PC-9 (cell line): ENCODE measurements around the gene VAMP4. TPM values are rescaled to one million over a fixed set of nuclear protein-coding genes. Genes with fewer than 3 reads are reported as not detected.
"Not testable (repeated sequence)": the region's sequence is repeated elsewhere in the genome, so short reads cannot be mapped to it uniquely, and the experiment has no call there.

ENCODE experiments used
- BruUV-seq: library from RNA; stranded (reverse); fragments of 400-500 nt; replicated peaks from 2 replicates; lab custom pipeline; 2021; lab: Mats Ljungman, UMichigan
- CTCF ChIA-PET: fragments of 300-600 bp; sonication (Branson Sonifier 250); formaldehyde crosslinking; loops from one replicate; lab custom pipeline; 2022; ENCODE audit warnings: antibody characterized with exemption; lab: Charles Lee
- POLR2A ChIA-PET: fragments of 300-600 bp; sonication (Branson Sonifier 250); formaldehyde crosslinking; loops from one replicate; lab custom pipeline; 2022; ENCODE audit warnings: antibody characterized with exemption; ENCODE audit not compliant: unreplicated experiment; lab: Charles Lee
- DNase-seq, 2 experiments: peaks; one replicate each; pipeline versions ENCODE4 v3.0.0 to v3.0.0-alpha.2; 2015 to 2022; ENCODE audit warnings: mixed read lengths in 1 of 2
- H2AFZ ChIP-seq: fragments of 200-600 bp; sonication (generic); 2 replicates; pipeline ENCODE4 v1.8.1; 2017; ENCODE audit warnings: antibody characterized with exemption
- H3F3A ChIP-seq: fragments of 200-600 bp; sonication (generic); 2 replicates; pipeline ENCODE4 v1.8.1; 2017; ENCODE audit warnings: antibody characterized with exemption, mild to moderate bottlenecking, low read depth; ENCODE audit not compliant: insufficient read depth
- H3K27ac ChIP-seq: fragments of 200-600 bp; sonication (generic); 2 replicates; pipeline ENCODE4 v1.6.1; 2016; ENCODE audit warnings: mixed run types
- H3K27me3 ChIP-seq: fragments of 200-600 bp; sonication (generic); 2 replicates; pipeline ENCODE4 v1.6.1; 2016; ENCODE audit warnings: low read depth, mixed run types; ENCODE audit not compliant: insufficient read depth
- H3K36me3 ChIP-seq: fragments of 200-600 bp; sonication (generic); 2 replicates; pipeline ENCODE4 v1.6.1; 2016; ENCODE audit warnings: low read depth, mixed run types
- H3K4me1 ChIP-seq: fragments of 200-600 bp; sonication (generic); replicated peaks from 2 replicates; pipeline ENCODE4 v1.6.1; 2016; ENCODE audit warnings: mixed run types; ENCODE audit not compliant: insufficient read depth
- H3K4me2 ChIP-seq: fragments of 200-600 bp; sonication (generic); 2 replicates; pipeline ENCODE4 v1.6.1; 2017; ENCODE audit warnings: mixed run types
- H3K4me3 ChIP-seq: fragments of 200-600 bp; sonication (generic); 2 replicates; pipeline ENCODE4 v1.6.1; 2016; ENCODE audit warnings: mixed run types
- H3K79me2 ChIP-seq: fragments of 200-600 bp; sonication (generic); 2 replicates; pipeline ENCODE4 v1.6.1; 2017; ENCODE audit warnings: low read depth, mixed run types
- H3K9me2 ChIP-seq: fragments of 200-600 bp; sonication (generic); 2 replicates; pipeline ENCODE4 v1.8.1; 2017; ENCODE audit warnings: mild to moderate bottlenecking; ENCODE audit not compliant: insufficient read depth
- H3K9me3 ChIP-seq: fragments of 200-600 bp; sonication (generic); 2 replicates; pipeline ENCODE4 v1.8.1; 2016; ENCODE audit warnings: low read depth; ENCODE audit not compliant: insufficient read depth
- H4K20me1 ChIP-seq: fragments of 200-600 bp; sonication (generic); 2 replicates; pipeline ENCODE4 v1.8.1; 2017; ENCODE audit not compliant: insufficient read depth
- CTCF ChIP-seq: fragments of 200-600 bp; sonication (generic); conservative IDR thresholded peaks from 2 replicates; pipeline ENCODE4 v1.6.1; 2017; ENCODE audit warnings: mixed run types, antibody characterized with exemption, mild to moderate bottlenecking, moderate library complexity
- EZH2 ChIP-seq: fragments of 200-600 bp; sonication (generic); IDR thresholded peaks from 2 replicates; pipeline ENCODE4 v1.8.0; 2017; ENCODE audit warnings: antibody characterized with exemption, low read depth
- intact Hi-C: fragments of 100-400 bp; cut with micrococcal nuclease; formaldehyde crosslinking; loops from one replicate; pipeline ENCODE4 v1.10.0; 2022; ENCODE audit not compliant: unreplicated experiment
- total RNA-seq: library from RNA; stranded (reverse); gene quantifications from 2 replicates; pipeline ENCODE4 v1.2.3, GENCODE V29; 2021

The VAMP4 gene
- total RNA-seq, 1 experiment from 2014 or later, result 9.8 TPM

GRCh38 chr1:171699531-171699930, 42.3 kb downstream of the VAMP4 start:
- Histone ChIP-seq H3K4me1 (no peaks in the 10 kb centered on the region), H4K20me1 (no peaks in the 10 kb centered on the region), H3K27ac (no peak overlapping the region), H3K79me2 (no peaks in the 10 kb centered on the region), H3K4me3 (no peak overlapping the region), H3K27me3 (no peaks in the 10 kb centered on the region), H3K4me2 (no peak overlapping the region), H3F3A (no peaks in the 10 kb centered on the region), H3K36me3 (no peaks in the 10 kb centered on the region), H2AFZ (no peak overlapping the region), H3K9me3 (no peaks in the 10 kb centered on the region), H3K9me2 (no peaks in the 10 kb centered on the region)
- TF ChIP-seq CTCF (no peak), EZH2 (no peak)
- POLR2A ChIA-PET, result no interaction called here
- DNase-seq, result no peak
- no TSS peak for BruUV-seq
- intact Hi-C loops, result no loop called here
- CTCF ChIA-PET, result no interaction called here

GRCh38 chr1:171695772-171696171, 46.1 kb downstream of the VAMP4 start:
- H3K27ac ChIP-seq, H3K4me1 ChIP-seq, intact Hi-C loops, H3K79me2 ChIP-seq, H3K4me2 ChIP-seq, POLR2A ChIA-PET, H3K4me3 ChIP-seq, CTCF ChIA-PET, H3F3A ChIP-seq, H4K20me1 ChIP-seq, H3K9me3 ChIP-seq, H2AFZ ChIP-seq, H3K36me3 ChIP-seq, DNase-seq, H3K9me2 ChIP-seq, BruUV-seq, H3K27me3 ChIP-seq: not testable (repeated sequence)

GRCh38 chr1:171693541-171693940, 48.3 kb downstream of the VAMP4 start:
- H3K79me2 ChIP-seq, H3K4me2 ChIP-seq, POLR2A ChIA-PET, BruUV-seq, H3K4me1 ChIP-seq, H3K9me3 ChIP-seq, H3K36me3 ChIP-seq, H3K27ac ChIP-seq, CTCF ChIA-PET, H3F3A ChIP-seq, H2AFZ ChIP-seq, H3K9me2 ChIP-seq, H3K4me3 ChIP-seq, H4K20me1 ChIP-seq, intact Hi-C loops, H3K27me3 ChIP-seq, DNase-seq: not testable (repeated sequence)

- H3K4me1 ChIP-seq, result no peaks in the 10 kb centered on the region
- H3K4me2 ChIP-seq, result no peak overlapping the region
- no peaks in the 10 kb centered on the region for H3K27me3 ChIP-seq
- ChIA-PET CTCF (no interaction called here), POLR2A (no interaction called here)
- H3K9me3 ChIP-seq, result no peaks in the 10 kb centered on the region
- no peaks in the 10 kb centered on the region for H4K20me1 ChIP-seq
- H3K27ac ChIP-seq, result no peak overlapping the region
- DNase-seq, result no peak
- no peaks in the 10 kb centered on the region for H3K9me2 ChIP-seq
- TF ChIP-seq EZH2, result no peak
- H2AFZ ChIP-seq, result no peak overlapping the region
- H3K4me3 ChIP-seq, result no peak overlapping the region
- no peaks in the 10 kb centered on the region for H3K36me3 ChIP-seq
- no peaks in the 10 kb centered on the region for H3K79me2 ChIP-seq
- no TSS peak for BruUV-seq
- intact Hi-C loops, result no loop called here
- H3F3A ChIP-seq, result no peaks in the 10 kb centered on the region
Measured at GRCh38 chr1:171683870-171684269, 58.0 kb downstream of the VAMP4 start.
